ENCODE data around the gene FITM1. TPM values are rescaled to one million over a fixed set of nuclear protein-coding genes. Genes with fewer than 3 reads are reported as not detected.
"Not testable (repeated sequence)": the region's sequence is repeated elsewhere in the genome, so short reads cannot be mapped to it uniquely, and the experiment has no call there.

The FITM1 gene
- total RNA-seq, 1 donor from 2014 or later, result 0.76 TPM

DNA sequence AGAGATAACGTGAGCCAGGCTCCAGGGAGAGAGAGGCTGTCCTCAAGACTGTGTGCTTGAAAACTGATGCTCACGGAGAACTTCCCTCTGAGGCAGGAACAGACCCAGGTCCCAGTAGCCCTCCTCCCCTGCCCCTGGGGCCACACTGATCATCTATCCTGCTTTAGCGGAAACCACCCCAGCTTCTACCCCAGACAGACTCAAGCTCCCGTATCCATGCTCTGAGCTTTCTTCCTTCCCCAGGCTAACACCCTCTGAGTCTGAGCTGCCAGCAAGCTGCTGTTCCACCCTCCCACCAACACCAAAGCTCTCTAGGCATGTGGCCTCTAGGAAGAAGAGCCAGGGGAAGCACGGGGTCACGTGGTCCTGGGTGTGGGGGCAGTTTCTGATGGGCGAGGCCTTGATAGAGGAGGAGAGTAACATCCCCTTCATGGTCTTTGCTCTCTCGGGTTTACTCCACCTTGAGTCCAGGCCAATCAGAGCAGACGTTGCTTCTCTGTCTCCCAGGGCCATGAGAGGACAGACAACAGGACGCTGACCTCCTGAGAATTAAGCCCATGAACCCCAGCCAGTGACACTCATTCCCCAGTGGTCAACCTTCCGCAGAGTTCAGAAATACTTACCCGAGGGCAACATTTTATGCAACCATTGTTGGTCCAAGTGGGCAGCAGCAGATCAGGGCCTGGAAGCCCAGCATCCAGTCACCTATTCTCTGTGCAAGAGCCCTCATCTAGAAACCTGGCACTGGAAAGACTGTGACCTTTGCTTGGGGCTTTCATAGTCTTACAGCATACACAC, 35.0 kb upstream of the FITM1 start:
- intact Hi-C loops (cut with DNase I), result loop anchor here (5.0 kb wide), 1 partner anchor 38 kb away; no protein-coding TSS in a partner anchor
- DNase-seq (ENCODE audit: low spot score) (no peak), ATAC-seq (peak; percentile 19)

DNA sequence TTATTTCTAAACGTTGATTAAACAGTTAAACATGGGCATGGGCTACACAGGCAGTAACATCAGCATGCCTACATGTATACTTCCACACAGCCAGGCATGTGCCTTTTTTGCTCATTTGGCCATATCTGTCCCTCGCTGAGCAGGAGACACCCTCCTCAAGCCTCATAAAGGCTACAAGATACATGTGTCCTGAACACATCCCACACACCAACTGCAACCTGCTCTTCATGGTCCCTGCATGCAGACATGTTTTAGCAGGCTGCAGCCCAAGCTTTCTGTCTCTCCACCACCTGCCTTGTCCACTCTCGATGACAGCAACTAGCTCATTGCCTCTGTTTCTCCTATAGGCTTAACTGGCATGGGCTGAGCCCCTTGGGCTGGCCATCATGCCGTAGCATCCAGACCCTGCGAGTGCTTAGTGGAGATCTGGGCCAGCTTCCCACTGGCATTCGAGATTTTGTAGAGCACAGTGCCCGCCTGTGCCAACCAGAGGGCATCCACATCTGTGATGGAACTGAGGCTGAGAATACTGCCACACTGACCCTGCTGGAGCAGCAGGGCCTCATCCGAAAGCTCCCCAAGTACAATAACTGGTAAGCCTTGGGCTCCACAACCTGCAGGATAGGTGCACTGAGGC, 33.8 kb upstream of the FITM1 start:
- intact Hi-C loops (cut with DNase I), result loop anchor here (5.0 kb wide), 1 partner anchor 39 kb away; no protein-coding TSS in a partner anchor
- no peak for ATAC-seq
- no peak for DNase-seq (ENCODE audit: low spot score)

DNA sequence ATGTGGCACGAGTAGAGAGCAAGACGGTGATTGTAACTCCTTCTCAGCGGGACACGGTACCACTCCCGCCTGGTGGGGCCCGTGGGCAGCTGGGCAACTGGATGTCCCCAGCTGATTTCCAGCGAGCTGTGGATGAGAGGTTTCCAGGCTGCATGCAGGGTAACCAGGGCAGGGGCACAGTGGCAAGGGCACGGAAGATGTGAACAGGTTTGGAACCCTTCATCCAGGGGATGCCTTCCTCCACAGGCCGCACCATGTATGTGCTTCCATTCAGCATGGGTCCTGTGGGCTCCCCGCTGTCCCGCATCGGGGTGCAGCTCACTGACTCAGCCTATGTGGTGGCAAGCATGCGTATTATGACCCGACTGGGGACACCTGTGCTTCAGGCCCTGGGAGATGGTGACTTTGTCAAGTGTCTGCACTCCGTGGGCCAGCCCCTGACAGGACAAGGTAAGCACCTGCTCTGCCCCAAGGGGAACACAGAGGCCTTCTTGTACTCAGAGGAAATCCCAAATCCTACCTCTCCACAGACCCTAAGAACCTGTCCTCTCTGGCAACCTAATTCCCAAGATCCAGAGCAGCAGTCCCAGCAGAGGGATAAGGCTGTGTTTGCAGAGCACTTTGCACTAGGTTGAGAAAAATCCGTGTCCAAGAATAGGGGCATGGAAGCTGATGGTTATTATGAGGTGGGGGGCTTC, 32.1 kb upstream of the FITM1 start:
- intact Hi-C loops (cut with DNase I), result loop anchor here (5.0 kb wide), 1 partner anchor 41 kb away; no protein-coding TSS in a partner anchor
- no peak for DNase-seq (ENCODE audit: low spot score)
- no peak for ATAC-seq

DNA sequence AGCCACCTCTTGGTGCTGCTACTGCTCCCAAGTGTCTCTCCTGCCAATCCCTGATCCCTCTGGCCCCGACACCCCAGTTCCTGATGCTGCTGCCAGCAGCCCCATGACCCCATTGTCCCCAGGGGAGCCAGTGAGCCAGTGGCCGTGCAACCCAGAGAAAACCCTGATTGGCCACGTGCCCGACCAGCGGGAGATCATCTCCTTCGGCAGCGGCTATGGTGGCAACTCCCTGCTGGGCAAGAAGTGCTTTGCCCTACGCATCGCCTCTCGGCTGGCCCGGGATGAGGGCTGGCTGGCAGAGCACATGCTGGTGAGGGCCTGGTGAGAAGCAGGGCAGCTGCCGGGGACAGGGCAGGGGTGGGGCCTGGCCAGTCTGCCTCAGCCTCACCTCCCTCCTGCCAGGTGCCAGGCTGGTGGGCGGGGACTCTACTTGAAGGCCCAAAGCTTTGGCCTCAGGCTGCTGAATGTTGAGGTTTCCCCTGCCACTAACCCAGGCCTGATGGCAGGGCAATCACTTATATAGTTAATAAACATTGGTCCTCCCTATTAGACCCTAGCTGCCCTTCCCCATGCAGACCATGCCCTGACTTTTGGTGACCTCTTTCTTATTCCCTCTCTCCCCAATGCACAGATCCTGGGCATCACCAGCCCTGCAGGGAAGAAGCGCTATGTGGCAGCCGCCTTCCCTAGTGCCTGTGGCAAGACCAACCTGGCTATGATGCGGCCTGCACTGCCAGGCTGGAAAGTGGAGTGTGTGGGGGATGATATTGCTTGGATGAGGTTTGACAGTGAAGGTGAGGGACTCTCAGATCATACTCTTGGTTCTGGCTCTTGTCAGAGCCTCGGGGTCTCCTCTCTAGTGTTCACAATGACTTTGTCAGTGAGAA, 31.3 kb upstream of the FITM1 start:
- intact Hi-C loops (cut with DNase I), result loop anchor here (5.0 kb wide), 1 partner anchor 42 kb away; no protein-coding TSS in a partner anchor
- DNase-seq (ENCODE audit: low spot score) (no peak), ATAC-seq (no peak)

DNA sequence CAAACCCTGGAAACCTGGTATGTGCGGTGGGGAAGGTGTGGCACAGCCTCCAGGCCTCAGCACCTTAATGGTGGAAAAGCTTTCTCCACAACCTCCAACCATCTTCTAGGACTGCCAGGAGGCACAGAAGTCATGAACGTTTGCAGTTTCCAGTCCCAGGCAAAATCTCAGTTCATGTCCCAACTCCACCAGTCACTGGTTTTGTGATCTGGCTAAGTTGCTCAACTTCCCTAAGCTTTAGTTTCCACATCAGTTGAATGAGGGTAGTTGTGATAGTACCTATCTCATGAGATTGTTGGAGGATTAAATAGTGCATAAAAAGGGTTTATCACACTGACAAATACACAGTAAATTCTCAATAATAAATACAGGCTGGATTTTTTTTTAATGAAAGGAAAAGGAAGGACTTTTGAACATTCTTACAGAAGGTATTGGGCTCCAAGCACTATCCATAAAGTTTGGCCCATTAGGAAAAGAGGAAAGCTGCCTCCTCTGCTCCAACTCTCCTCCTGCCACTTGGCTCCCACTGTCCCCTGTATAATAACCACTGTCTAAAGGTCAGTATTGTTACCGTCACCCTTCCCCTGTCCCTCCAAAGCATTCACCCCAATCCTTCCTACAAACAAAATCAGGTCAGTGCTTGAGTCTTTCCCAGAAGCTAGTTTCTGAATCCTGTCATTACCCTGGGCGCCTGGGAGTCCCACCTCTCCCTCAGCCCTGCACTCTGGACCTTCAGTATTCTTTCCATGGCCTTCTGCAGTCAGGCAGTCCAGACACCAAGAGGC, 30.1 kb upstream of the FITM1 start:
- intact Hi-C loops (cut with DNase I), result no loop called here
- DNase-seq (ENCODE audit: low spot score) (no peak), ATAC-seq (no peak)

DNA sequence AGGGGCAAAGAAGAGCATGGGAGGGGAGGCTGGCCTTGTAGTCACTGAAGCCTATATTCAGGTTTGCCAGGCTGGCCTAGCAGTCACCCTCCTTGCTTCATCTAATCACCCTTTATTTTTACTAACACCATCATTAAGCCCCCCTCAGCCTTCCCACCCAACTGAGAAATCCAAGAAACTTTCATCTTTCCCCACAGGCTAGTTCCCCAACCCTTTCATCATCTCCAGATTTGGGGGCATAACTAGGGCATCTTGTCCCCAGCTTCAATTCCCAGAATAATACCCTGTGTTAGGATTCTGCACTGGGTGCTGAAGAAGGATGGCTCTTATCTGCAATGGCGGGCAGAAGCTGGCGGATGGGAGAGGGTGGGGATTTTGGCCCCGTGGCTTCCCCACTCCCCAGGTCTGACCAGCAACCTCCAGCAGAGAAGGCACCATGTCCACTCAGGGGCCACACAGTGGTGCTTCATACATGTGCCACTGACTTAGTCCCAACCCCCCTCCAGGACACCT, 29.4 kb upstream of the FITM1 start:
- intact Hi-C loops (cut with DNase I), result no loop called here
- ATAC-seq (no peak), DNase-seq (ENCODE audit: low spot score) (no peak)

DNA sequence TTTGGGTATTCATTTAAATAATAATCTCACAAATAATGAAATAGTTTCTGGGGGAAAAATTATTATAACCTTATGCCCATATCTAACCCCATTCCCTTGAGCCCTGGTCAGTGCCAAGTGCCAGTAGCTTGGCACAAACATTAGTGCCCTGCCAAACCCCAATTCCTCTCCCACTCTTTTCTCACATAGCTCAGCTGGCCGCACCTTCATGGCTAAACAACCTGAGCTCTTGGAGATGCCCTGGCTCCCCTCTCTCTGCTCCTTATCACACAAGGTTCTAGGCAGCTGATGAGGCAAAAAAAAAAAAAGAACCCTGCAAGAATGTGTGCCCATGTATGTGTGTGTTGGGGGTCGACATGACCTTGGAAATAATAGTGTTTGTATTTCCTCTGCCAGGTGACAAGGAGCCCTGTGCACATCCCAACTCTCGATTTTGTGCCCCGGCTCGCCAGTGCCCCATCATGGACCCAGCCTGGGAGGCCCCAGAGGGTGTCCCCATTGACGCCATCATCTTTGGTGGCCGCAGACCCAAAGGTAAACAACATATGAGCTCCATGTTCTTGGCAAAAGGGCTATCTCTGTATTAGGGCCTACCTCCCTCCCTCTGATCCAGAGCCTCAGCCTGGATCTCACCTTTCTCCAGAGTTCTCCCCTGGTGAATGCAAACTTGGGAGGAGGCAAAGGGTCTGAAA, 28.0 kb upstream of the FITM1 start:
- intact Hi-C loops (cut with DNase I), result no loop called here
- no peak for DNase-seq (ENCODE audit: low spot score)
- no peak for ATAC-seq

DNA sequence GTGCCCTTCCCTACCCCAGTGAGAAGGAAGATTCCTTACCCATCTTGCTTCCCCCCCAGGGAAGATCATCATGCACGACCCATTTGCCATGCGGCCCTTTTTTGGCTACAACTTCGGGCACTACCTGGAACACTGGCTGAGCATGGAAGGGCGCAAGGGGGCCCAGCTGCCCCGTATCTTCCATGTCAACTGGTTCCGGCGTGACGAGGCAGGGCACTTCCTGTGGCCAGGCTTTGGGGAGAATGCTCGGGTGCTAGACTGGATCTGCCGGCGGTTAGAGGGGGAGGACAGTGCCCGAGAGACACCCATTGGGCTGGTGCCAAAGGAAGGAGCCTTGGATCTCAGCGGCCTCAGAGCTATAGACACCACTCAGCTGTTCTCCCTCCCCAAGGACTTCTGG, 27.0 kb upstream of the FITM1 start:
- intact Hi-C loops (cut with DNase I), result no loop called here
- no peak for ATAC-seq
- no peak for DNase-seq (ENCODE audit: low spot score)

DNA sequence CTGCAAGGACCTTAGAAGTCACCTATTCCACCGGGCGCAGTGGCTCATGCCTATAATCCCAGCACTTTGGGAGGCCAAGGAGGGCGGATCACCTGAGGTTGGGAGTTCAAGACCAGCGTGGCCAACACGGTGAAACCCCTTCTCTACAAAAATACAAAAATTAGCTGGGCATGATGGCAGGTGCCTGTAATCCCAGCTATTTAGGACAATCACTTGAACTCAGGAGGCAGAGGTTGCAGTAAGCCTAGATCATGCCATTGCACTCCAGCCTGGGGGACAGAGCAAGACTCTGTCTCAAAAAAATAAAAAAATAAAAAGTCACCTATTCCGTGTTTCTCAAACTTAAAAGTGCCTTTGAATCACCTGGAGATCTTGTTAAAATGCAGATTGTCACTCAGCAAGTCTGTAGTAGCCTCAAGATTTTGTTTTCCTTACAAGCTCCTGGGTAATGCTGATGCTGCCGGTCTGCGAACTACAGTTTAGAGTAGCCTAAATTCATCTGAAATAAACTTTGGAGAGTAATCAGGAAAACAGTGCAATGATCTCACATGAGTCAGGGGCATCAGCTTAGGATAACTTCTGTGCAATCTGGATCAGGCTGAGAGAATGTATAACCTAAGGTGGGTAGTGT, 24.7 kb upstream of the FITM1 start:
- DNase-seq (ENCODE audit: low spot score); intact Hi-C loops (cut with DNase I): not testable (repeated sequence)

DNA sequence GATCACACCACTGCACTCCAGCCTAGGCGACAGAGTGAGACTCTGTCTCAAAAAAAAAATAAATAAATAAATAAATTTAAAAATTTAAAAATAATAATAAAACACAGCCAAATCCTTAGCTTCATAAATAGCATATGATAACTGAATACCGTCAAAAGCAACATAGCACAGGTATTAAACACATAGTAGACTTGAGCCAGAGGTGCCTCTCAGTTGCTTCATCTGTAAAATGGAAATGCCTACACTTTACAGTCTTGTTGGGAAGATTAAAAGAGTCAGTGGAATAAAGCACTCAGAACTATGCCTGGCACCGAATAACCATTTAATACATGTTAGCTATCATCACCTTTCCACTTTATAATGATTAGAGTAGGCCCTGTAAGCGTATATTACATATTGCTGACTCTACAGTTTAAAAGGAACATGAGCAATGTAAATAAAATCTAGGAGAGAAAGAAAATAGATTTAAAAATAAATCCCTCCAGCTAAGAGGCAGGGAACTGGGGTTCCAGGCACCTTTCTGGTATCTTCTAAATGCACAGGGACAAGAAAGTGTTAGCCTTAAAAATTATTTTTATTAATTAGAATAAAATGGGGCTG, 23.7 kb upstream of the FITM1 start:
- intact Hi-C loops (cut with DNase I), result no loop called here
- DNase-seq (ENCODE audit: low spot score) (no peak), ATAC-seq (no peak)

More for the DNA sequence above, 24.7 kb upstream of the FITM1 start:
- ATAC-seq, result not testable (repeated sequence)

DNA sequence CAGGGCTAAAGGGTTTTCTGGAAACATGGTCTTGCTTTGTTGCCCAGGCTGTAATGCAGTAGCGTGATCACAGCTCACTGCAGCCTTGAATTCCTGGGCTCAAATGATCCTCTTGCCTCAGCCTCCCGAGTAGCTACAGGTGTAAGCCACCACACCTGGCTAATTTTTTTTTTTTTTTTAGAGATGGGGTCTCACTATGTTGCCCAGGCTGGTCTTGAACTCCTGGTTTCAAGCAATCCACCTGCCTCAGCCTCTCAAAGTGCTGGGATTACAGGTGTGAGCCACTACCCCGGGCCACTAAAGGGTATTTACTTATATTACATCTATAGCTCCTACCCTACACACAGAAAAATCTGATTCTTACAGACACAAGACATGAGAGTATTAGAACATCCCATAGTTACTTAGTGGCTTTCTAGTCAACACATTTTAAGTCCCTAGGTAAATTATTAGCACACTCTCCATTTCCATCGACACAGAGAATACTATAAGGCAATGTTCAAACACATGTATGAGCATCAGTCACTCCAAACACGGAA, 22.1 kb upstream of the FITM1 start:
- intact Hi-C loops (cut with DNase I), result no loop called here
- no peak for DNase-seq (ENCODE audit: low spot score)
- ATAC-seq, result no peak

DNA sequence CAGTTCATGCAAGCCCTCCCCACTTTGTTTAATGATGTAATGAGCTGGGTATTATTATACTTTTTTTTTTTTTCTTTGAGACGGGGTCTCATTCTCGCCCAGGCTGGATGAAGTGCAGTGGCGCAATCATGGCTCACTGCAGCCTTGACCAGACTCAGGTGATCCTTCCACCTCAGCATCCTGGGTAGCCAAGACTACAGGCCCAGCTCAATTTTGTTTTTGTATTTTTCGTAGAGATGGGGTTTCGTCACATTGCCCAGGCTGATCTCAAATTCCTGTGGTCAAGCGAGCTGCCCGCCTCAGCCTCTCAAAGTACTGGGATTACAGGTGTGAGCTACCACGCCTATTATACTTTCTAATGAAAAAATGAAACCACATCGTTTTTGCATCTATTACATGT, 20.4 kb upstream of the FITM1 start:
- DNase-seq (ENCODE audit: low spot score), result no peak
- no peak for ATAC-seq
- intact Hi-C loops (cut with DNase I), result no loop called here

DNA sequence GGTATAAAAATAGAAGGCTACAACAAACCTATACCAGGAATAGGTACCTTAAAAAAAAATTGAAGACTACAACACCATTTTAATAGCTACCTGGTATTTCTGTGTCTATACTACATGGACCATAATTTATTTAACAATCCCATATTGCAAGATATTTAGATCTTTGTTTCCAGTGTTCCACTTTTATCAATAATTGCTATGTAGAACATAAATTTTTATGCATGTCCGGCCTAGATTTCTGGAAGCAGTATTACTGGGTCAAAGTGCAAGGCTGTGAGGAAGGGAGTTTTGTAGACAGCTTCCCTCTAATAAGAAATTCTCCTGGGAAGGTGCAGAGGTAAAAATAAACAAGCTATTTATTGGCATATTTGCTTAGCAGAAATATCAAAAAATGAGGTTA, 19.9 kb upstream of the FITM1 start:
- DNase-seq (ENCODE audit: low spot score), result no peak
- ATAC-seq, result no peak
- intact Hi-C loops (cut with DNase I), result no loop called here

DNA sequence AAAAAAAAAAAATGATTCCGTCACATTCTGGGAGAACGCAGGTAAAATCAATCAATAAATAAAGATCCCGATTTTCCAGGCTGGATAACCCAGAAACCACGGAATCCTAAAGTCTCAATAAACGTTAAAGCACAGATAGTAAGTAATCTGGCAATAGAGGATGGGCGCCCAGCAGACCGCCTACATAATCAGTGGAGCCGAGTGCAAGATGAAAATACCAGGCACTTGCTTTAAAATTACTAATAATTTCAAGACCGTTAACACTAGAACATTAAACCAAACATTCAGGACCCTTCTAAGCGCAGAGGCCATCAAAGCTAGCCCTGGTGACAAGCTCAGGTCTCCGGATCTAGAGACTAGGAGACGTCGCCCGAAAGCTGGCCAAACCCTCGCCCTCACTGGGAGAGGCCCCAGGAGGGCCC, 17.1 kb upstream of the FITM1 start:
- no peak for ATAC-seq
- intact Hi-C loops (cut with DNase I), result no loop called here
- DNase-seq (ENCODE audit: low spot score), result no peak

DNA sequence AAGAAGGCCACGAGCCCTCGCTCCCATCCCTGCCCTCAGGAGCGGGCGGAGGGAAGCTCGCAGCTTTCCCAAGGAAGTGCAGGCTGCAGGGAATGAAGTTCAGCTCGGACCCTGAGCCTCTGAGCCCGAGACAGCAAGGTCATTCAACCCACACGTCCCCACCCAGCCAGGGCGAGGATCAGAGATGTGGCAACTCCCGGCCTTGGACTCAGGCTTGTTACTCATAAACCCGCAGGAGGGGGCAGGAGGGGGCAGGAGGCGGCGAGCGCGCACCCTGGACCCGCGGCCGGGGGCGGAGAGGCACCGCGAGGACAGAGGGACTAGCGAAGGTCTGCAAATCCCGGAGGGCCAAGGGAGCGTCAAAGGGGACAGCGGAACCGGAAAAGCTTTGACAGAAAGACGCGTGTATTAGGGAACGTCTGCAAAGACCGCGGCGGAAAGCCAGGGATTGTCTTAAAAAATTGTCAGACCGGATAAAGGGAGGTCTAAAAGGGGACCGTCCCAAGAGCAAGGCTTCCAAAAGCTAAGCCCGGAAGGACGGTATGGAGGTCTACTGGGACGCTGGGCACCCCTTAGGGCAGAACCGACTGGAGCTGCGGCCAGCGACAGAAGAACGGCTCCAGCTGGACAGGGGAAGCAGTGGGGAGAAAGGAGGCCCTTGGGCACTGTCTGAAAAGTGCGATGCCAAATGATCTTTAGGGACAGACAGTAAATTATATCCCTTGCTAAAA, 16.5 kb upstream of the FITM1 start:
- ATAC-seq, result peak; percentile 59
- DNase-seq (ENCODE audit: low spot score), result peak; percentile 89
- intact Hi-C loops (cut with DNase I), result no loop called here
